AG04450 (cell line): ENCODE data around the gene OAF. TPM values are rescaled to one million over a fixed set of nuclear protein-coding genes. Genes with fewer than 3 reads are reported as not detected.

ENCODE experiments used
- CTCF ChIA-PET: fragments of 300-600, 350-600 bp; formaldehyde crosslinking; extraction: SDS; loops from one replicate; lab custom pipeline; 2022; ENCODE audit warnings: antibody characterized with exemption, inconsistent platforms; lab: Charles Lee
- POLR2A ChIA-PET: fragments of 350-600 bp; formaldehyde crosslinking; extraction: SDS; loops from one replicate; lab custom pipeline; 2021; ENCODE audit warnings: antibody characterized with exemption, inconsistent platforms; lab: Yijun Ruan, JAX
- DNase-seq: peaks from one replicate; pipeline ENCODE4 v3.0.0-alpha.2; 2011; ENCODE audit warnings: low read depth, low spot score
- H3K27ac ChIP-seq: one replicate; pipeline ENCODE4 v1.5.1; 2012; ENCODE audit warnings: low read depth, low read length, control low read depth
- H3K27me3 ChIP-seq: one replicate; pipeline ENCODE4 v1.6.0; 2012; ENCODE audit warnings: low read length; ENCODE audit not compliant: control insufficient read depth, insufficient read depth
- H3K4me3 ChIP-seq: 2 replicates; pipeline ENCODE4 v1.5.1; 2011; ENCODE audit warnings: mild to moderate bottlenecking, low read depth, low read length, control low read depth
- H3K9me3 ChIP-seq: 2 replicates; pipeline ENCODE4 v1.5.1; 2012; ENCODE audit warnings: low read length; ENCODE audit not compliant: control insufficient read depth, insufficient read depth
- polyA plus RNA-seq: library from polyadenylated mRNA; depleted of rRNA; stranded (reverse); fragments of >200 nt; gene quantifications from 2 replicates; pipeline ENCODE4 v1.2.3, GENCODE V29; 2011
- TF ChIP-seq, protein P1 (sequence below): IDR thresholded peaks from 2 replicates; pipeline ENCODE4 v1.5.1; 2011; ENCODE audit warnings: low read depth, low read length, control low read depth, inconsistent platforms

The OAF gene
- polyA plus RNA-seq, 1 experiment, result 26.6 TPM

DNA sequence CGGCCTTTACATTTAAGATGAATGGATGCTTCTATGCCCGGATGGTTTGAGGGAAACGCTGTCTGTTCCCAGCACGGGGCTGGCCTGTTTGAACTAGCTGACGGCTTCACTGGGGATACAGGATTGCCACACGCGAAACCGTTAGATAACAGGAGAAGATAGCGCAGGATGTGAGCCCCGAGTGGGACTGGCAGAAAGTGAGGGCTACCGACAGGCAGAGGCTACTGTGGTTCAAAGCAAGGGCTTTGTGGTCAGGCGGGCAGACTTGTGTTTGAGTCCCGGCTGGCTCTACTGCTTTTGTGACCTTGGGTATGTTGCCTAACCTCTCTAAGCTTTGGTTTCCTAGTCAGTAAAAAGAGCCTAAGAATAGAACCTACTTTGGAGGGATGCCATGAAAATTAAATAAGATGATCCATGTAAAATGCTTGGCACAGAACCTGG is 2.8 kb upstream of the OAF start:
- H3K4me3 ChIP-seq, result no peak overlapping the region
- DNase-seq, result no peak
- H3K9me3 ChIP-seq, result no peaks in the 10 kb centered on the region; the same call in 1 of the 2 replicates
- H3K27me3 ChIP-seq, result no peaks in the 10 kb centered on the region
- TF ChIP-seq, protein P1, sequence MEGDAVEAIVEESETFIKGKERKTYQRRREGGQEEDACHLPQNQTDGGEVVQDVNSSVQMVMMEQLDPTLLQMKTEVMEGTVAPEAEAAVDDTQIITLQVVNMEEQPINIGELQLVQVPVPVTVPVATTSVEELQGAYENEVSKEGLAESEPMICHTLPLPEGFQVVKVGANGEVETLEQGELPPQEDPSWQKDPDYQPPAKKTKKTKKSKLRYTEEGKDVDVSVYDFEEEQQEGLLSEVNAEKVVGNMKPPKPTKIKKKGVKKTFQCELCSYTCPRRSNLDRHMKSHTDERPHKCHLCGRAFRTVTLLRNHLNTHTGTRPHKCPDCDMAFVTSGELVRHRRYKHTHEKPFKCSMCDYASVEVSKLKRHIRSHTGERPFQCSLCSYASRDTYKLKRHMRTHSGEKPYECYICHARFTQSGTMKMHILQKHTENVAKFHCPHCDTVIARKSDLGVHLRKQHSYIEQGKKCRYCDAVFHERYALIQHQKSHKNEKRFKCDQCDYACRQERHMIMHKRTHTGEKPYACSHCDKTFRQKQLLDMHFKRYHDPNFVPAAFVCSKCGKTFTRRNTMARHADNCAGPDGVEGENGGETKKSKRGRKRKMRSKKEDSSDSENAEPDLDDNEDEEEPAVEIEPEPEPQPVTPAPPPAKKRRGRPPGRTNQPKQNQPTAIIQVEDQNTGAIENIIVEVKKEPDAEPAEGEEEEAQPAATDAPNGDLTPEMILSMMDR, result no peak
- ChIA-PET CTCF (interaction anchor here (0.8 to 1.3 kb wide), 3 partner anchors 27 to 126 kb away, joined by 3 to 5 read pairs (median 4); no protein-coding TSS in a partner anchor), POLR2A (no interaction called here)
- peak overlapping the region; percentile 2 for H3K27ac ChIP-seq

DNA sequence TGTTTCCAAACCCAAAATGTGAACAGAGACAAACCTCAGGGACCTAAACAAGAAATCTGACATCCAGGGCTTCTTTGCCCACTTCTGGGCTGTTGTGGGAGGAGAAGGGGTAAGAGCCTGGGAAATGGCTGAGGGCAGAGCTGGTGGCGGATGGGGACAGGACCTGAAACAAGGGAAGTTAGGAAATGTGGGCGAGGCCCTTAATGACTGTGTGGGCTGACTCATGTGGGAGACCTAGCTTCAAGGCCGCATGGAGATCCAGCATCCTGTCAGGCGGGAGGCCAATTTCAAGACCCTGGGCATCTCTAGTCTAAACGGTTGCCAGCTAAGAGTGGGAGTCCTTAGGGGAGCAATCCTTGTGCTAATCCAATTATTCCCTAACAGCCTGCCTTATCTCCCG is 2.1 kb upstream of the OAF start:
- Histone ChIP-seq H3K9me3 (no peaks in the 10 kb centered on the region; the same call in 1 of the 2 replicates), H3K27me3 (no peaks in the 10 kb centered on the region), H3K27ac (no peak overlapping the region), H3K4me3 (no peak overlapping the region)
- TF ChIP-seq, protein P1, result no peak
- CTCF ChIA-PET, result interaction anchor here (0.6 to 1.3 kb wide), 4 partner anchors 38 to 125 kb away, joined by 3 to 5 read pairs (median 4); no protein-coding TSS in a partner anchor
- POLR2A ChIA-PET, result no interaction called here
- DNase-seq, result no peak

DNA sequence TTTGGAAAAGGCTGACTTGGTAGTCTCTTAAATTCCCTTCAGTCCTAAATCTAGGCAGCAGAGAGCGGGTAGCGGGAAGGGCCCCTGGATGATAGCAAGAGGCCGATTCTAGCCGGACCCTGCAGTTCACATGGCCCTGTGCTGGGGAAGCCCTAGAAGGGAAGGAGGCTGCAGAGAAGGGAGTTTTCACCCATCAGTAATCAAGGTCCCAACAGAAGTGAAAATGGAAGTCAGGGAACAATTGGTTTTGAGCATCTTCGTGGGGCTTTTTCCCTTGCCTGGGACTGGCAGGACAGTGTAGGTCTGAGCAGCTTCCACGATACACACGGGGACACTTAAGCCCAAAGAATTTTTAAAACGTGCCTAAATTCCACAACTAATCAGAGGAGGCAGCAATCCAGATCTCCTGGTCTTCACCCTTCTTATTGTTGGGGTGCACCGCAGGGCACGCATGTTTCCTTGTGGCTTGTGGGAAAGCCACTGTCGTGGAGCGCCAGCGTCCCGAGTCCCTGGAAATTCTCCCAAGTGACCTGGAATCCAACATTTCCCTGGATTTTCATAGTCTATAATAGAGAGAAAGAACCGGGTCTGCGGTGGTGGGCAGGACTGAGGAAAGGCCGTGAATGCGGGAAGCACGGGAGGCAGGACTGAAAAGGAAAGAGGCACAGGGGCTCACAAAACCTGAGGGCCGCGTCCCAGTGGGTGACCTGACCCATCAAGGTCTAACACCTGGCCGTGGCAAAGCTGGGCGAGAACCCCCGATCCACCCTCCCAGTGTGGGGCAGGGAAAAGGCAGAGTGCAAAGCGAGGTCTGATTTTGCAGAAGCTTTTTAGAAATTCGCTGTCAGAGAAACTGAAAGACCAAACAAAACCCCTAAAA is 846 bp upstream of the OAF start:
- Histone ChIP-seq H3K27ac (peak overlapping the region; percentile 95), H3K27me3 (no peaks in the 10 kb centered on the region), H3K4me3 (peak overlapping the region; percentile 74), H3K9me3 (no peaks in the 10 kb centered on the region; the same call in 1 of the 2 replicates)
- CTCF ChIA-PET, result no interaction called here
- POLR2A ChIA-PET, result no interaction called here
- TF ChIP-seq, protein P1, result no peak
- DNase-seq, result no peak

DNA sequence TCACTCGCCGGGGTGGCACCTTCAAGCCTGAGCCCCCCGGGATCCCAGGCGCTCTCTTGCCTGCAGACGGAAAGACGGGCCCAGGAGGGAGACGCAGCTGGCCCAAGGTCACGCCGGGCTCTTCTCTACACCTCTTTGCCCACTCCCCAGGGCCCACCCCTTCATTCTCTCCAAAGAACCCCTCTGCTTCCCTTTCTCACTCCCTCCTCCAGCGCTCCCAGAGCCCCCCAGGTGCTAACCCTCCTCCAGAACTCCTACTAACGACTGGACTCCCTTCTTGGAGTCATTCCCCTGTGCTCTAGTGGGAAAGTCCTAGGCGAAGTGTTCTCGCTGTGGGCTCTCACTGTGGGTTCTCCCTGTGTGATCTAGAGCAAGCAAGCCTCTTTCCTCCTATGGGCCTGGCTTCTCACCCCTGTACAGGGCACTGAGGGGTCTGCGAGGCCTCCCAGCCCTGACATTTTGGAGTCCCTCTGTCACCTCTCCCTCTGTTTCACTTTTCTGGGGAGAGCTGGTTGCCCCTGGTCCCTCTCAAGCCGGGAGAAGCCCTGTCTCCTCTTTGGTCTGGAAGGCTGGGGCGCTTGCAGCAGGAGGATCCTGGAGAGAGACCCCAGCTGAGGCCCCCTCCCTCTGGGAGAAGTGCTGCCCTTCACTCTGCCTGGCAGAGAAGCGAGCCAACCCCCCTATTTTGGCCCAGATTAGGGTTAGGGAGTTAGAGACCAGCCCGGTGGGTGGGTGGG is 858 bp downstream of the OAF start:
- TF ChIP-seq, protein P1, result no peak
- Histone ChIP-seq H3K4me3 (peak overlapping the region; percentile 74), H3K27me3 (no peaks in the 10 kb centered on the region), H3K9me3 (no peaks in the 10 kb centered on the region; the same call in 1 of the 2 replicates), H3K27ac (peak overlapping the region; percentile 31)
- no peak for DNase-seq
- CTCF ChIA-PET, result interaction anchor here (0.8 to 6.5 kb wide), 5 partner anchors 18 to 91 kb away, joined by 3 to 40 read pairs (median 5); no protein-coding TSS in a partner anchor
- POLR2A ChIA-PET, result interaction anchor here (1.0 kb wide), 1 partner anchor 33 kb away, joined by 3 read pairs; no protein-coding TSS in a partner anchor
